HepG2 (cell line): ENCODE measurements around the gene BMPER. TPM values are rescaled to one million over a fixed set of nuclear protein-coding genes. Genes with fewer than 3 reads are reported as not detected.

Experiments
- HMGXB3 ChIP-seq: sonication (generic); formaldehyde crosslinking; IDR thresholded peaks from 2 replicates; pipeline ENCODE4 v1.4.0; 2020; ENCODE audit warnings: missing genetic modification reagents, borderline replicate concordance
- IRF2 ChIP-seq: IDR thresholded peaks from 2 replicates; pipeline ENCODE4 v1.6.1; 2018; ENCODE audit warnings: missing genetic modification reagents, missing compliant biosample characterization
- PRDM15 ChIP-seq: sonication (generic); formaldehyde crosslinking; IDR thresholded peaks from 2 replicates; pipeline ENCODE4 v1.4.0; 2020; ENCODE audit warnings: missing genetic modification reagents
- RFX5 ChIP-seq: IDR thresholded peaks from 2 replicates; pipeline ENCODE4 v1.6.1; 2011; ENCODE audit warnings: low read depth, low read length, improper control_type of control experiment
- ZBTB4 ChIP-seq: sonication (generic); formaldehyde crosslinking; IDR thresholded peaks from 2 replicates; pipeline ENCODE4 v1.4.0; 2020; ENCODE audit warnings: missing genetic modification reagents, mild to moderate bottlenecking, borderline replicate concordance
- ZMYM3 ChIP-seq: sonication (generic); formaldehyde crosslinking; IDR thresholded peaks from 2 replicates; pipeline ENCODE4 v1.5.1; 2020; ENCODE audit warnings: mild to moderate bottlenecking, missing genetic modification reagents
- ZNF234 ChIP-seq: sonication (generic); formaldehyde crosslinking; conservative IDR thresholded peaks from 2 replicates; pipeline ENCODE4 v1.5.1; 2020; ENCODE audit warnings: mild to moderate bottlenecking, missing genetic modification reagents
- polyA plus RNA-seq, 8 experiments: library from polyadenylated mRNA; depleted of rRNA in 3 of 8; stranded (reverse) in 7 of 8; unstranded in 1 of 8; fragments of >200 nt; fragmentation: Illumina TruSeq in 4 of 8; extraction: Trizol in 4 of 8; gene quantifications; 2 replicates each; pipeline versions ENCODE4 v1.2.1 to v1.2.3, GENCODE V29; 2011 to 2016; ENCODE audit warnings: low read depth in 4 of 8, missing spikeins in 1 of 8, mixed read lengths in 1 of 8; ENCODE audit not compliant: insufficient read depth in 1 of 8
- total RNA-seq, 5 experiments: library from RNA; depleted of rRNA; stranded (reverse); fragments of >200 nt; fragmentation: Illumina TruSeq; extraction: Trizol; gene quantifications; 2 replicates each; pipeline ENCODE4 v1.2.3, GENCODE V29; 2016; ENCODE audit warnings: low read depth in 1 of 5

Gene BMPER
- total and polyA plus RNA-seq, 2 of the 13 experiments (the other 11 are each of a cell fraction or from before 2014, with no cell fraction given): not detected

GRCh38 chr7:34057136-34057535, 151.8 kb downstream of the BMPER start (continued):
- no peak for TF ChIP-seq PRDM15
- no peak for TF ChIP-seq ZBTB4 (CRISPR knock-in tag)
- TF ChIP-seq ZMYM3 (CRISPR knock-in tag): no peak
- TF ChIP-seq RFX5: no peak
- no peak for TF ChIP-seq IRF2
- TF ChIP-seq HMGXB3 (CRISPR knock-in tag): no peak
- TF ChIP-seq ZNF234 (CRISPR knock-in tag): no peak
